WERI-Rb-1 (cell line): ENCODE results near the gene PTGDS.

Source experiments
- DNase-seq: peaks from one replicate; pipeline ENCODE4 v3.0.0-alpha.2; 2020
- H3K27ac ChIP-seq: fragments of 250-450 bp; sonication (Bioruptor Pico); 2 replicates; pipeline ENCODE4 v1.5.1; 2020; ENCODE audit warnings: mild to moderate bottlenecking, moderate library complexity
- H3K27me3 ChIP-seq: fragments of 250-450 bp; sonication (Bioruptor Pico); 2 replicates; pipeline ENCODE4 v1.5.1; 2021; ENCODE audit warnings: mild to moderate bottlenecking, low read depth, moderate library complexity; ENCODE audit not compliant: insufficient read depth, severe bottlenecking
- H3K36me3 ChIP-seq: fragments of 250-450 bp; sonication (Bioruptor Pico); 2 replicates; pipeline ENCODE4 v1.5.1; 2020; ENCODE audit warnings: mild to moderate bottlenecking, moderate library complexity
- H3K4me3 ChIP-seq: 2 replicates; pipeline ENCODE4 v1.5.1; 2011; ENCODE audit warnings: low read depth, mild to moderate bottlenecking, control low read depth, low read length
- H3K9me3 ChIP-seq: fragments of 250-450 bp; sonication (Bioruptor Pico); 2 replicates; pipeline ENCODE4 v1.5.1; 2021; ENCODE audit warnings: mild to moderate bottlenecking, moderate library complexity; ENCODE audit not compliant: severe bottlenecking
- CTCF ChIP-seq: IDR thresholded peaks from 2 replicates; pipeline ENCODE4 v1.5.1; 2011; ENCODE audit warnings: low read depth, mild to moderate bottlenecking, control low read depth, inconsistent platforms, low read length

The PTGDS gene

GRCh38 chr9:136960212-136960937 is 16.9 kb upstream of the PTGDS start:
- no peaks in the 10 kb centered on the region for H3K9me3 ChIP-seq
- H3K36me3 ChIP-seq, result no peaks in the 10 kb centered on the region
- H3K27me3 ChIP-seq, result no peaks in the 10 kb centered on the region
- peak overlapping the region; percentile 75; the same call in 1 of the 2 replicates for H3K27ac ChIP-seq
- no peak overlapping the region for H3K4me3 ChIP-seq
- no peak for TF ChIP-seq CTCF
- DNase-seq, result no peak

GRCh38 chr9:136960938-136961275 is 16.4 kb upstream of the PTGDS start:
- H3K27me3 ChIP-seq, result no peaks in the 10 kb centered on the region
- no peak overlapping the region for H3K4me3 ChIP-seq
- TF ChIP-seq CTCF, result no peak
- no peak for DNase-seq
- no peaks in the 10 kb centered on the region for H3K9me3 ChIP-seq
- peak overlapping the region; percentile 75 for H3K27ac ChIP-seq
- no peaks in the 10 kb centered on the region for H3K36me3 ChIP-seq

- Histone ChIP-seq H3K27ac (peak overlapping the region; percentile 75), H3K36me3 (no peaks in the 10 kb centered on the region)
These were observed 15.8 kb upstream of the PTGDS start for GRCh38 chr9:136961279-136962065.

GRCh38 chr9:136962163-136962562 is 15.1 kb upstream of the PTGDS start:
- no peak for TF ChIP-seq CTCF
- Histone ChIP-seq H3K9me3 (no peaks in the 10 kb centered on the region), H3K27ac (peak overlapping the region; percentile 75), H3K4me3 (no peak overlapping the region), H3K27me3 (no peaks in the 10 kb centered on the region), H3K36me3 (no peaks in the 10 kb centered on the region)
- DNase-seq, result no peak

More at GRCh38 chr9:136961279-136962065, 15.8 kb upstream of the PTGDS start:
- Histone ChIP-seq H3K27me3 (no peaks in the 10 kb centered on the region), H3K4me3 (no peak overlapping the region), H3K9me3 (no peaks in the 10 kb centered on the region)
- TF ChIP-seq CTCF, result peak; percentile 32; the same call in 1 of the 2 replicates
- DNase-seq, result peak; percentile 80

GRCh38 chr9:136962701-136963248 is 14.5 kb upstream of the PTGDS start:
- Histone ChIP-seq H3K4me3 (no peak overlapping the region), H3K9me3 (no peaks in the 10 kb centered on the region), H3K27me3 (no peaks in the 10 kb centered on the region), H3K27ac (no peak overlapping the region), H3K36me3 (no peaks in the 10 kb centered on the region)
- TF ChIP-seq CTCF, result no peak
- no peak for DNase-seq
